GM23338 (cell line): ENCODE results near the gene SEMA5A. TPM values are rescaled to one million over a fixed set of nuclear protein-coding genes. Genes with fewer than 3 reads are reported as not detected.

ENCODE experiments used
- ATAC-seq: fragments of 200-7000 bp; cut with Tn5 transposase; 3 replicates; pipeline ENCODE4 v1.9.1; 2020
- DNase-seq: peaks from one replicate; pipeline ENCODE4 v3.0.0-alpha.2; 2015; ENCODE audit warnings: low spot score
- H2AFZ ChIP-seq: fragments of 200-600 bp; sonication (generic); 2 replicates; pipeline ENCODE4 v1.8.0; 2016; ENCODE audit warnings: antibody characterized with exemption, mild to moderate bottlenecking, moderate library complexity
- H3F3A ChIP-seq: fragments of 200-600 bp; sonication (generic); replicated peaks from 2 replicates; pipeline ENCODE4 v1.8.0; 2017; ENCODE audit warnings: antibody characterized with exemption, mixed run types, low read depth
- H3K27ac ChIP-seq: fragments of 200-600 bp; sonication (generic); 2 replicates; pipeline ENCODE4 v1.6.1; 2016; ENCODE audit warnings: low read depth
- H3K27me3 ChIP-seq: fragments of 200-600 bp; sonication (generic); 2 replicates; pipeline ENCODE4 v1.8.0; 2016; ENCODE audit warnings: mild to moderate bottlenecking, mixed run types, moderate library complexity; ENCODE audit not compliant: insufficient read depth
- H3K36me3 ChIP-seq: fragments of 200-600 bp; sonication (generic); 2 replicates; pipeline ENCODE4 v1.8.0; 2016; ENCODE audit warnings: mild to moderate bottlenecking; ENCODE audit not compliant: insufficient read depth
- H3K4me1 ChIP-seq: fragments of 200-600 bp; sonication (generic); 2 replicates; pipeline ENCODE4 v1.8.0; 2016; ENCODE audit warnings: mild to moderate bottlenecking, moderate library complexity; ENCODE audit not compliant: insufficient read depth
- H3K4me2 ChIP-seq: fragments of 200-600 bp; sonication (generic); 2 replicates; pipeline ENCODE4 v1.7.1; 2017; ENCODE audit warnings: mixed run types
- H3K4me3 ChIP-seq: fragments of 200-600 bp; sonication (generic); 2 replicates; pipeline ENCODE4 v1.6.1; 2016; ENCODE audit warnings: mixed run types
- H3K79me2 ChIP-seq: fragments of 200-600 bp; sonication (generic); replicated peaks from 2 replicates; pipeline ENCODE4 v1.8.0; 2017; ENCODE audit warnings: mild to moderate bottlenecking; ENCODE audit not compliant: insufficient read depth
- H3K9me2 ChIP-seq: fragments of 200-600 bp; sonication (generic); 2 replicates; pipeline ENCODE4 v1.8.0; 2017; ENCODE audit not compliant: insufficient read depth
- H4K20me1 ChIP-seq: fragments of 200-600 bp; sonication (generic); replicated peaks from 2 replicates; pipeline ENCODE4 v1.8.0; 2017; ENCODE audit warnings: mild to moderate bottlenecking; ENCODE audit not compliant: insufficient read depth
- H3K27ac Mint-ChIP-seq: 2 replicates; pipeline ENCODE4 v1.8.0; 2020; ENCODE audit warnings: inconsistent platforms, mild to moderate bottlenecking, moderate library complexity, mixed read lengths
- H3K27me3 Mint-ChIP-seq: 3 replicates; pipeline ENCODE4 v1.8.0; 2022; ENCODE audit warnings: low read depth, mild to moderate bottlenecking, moderate library complexity, mixed read lengths, inconsistent platforms; ENCODE audit not compliant: insufficient read depth, poor library complexity
- H3K36me3 Mint-ChIP-seq: 3 replicates; pipeline ENCODE4 v1.8.0; 2021; ENCODE audit warnings: low read depth, mild to moderate bottlenecking, inconsistent platforms, moderate library complexity, mixed read lengths
- H3K4me1 Mint-ChIP-seq: 3 replicates; pipeline ENCODE4 v1.8.0; 2020; ENCODE audit warnings: mild to moderate bottlenecking, inconsistent platforms, mixed read lengths
- H3K4me3 Mint-ChIP-seq: 3 replicates; pipeline ENCODE4 v1.8.0; 2021; ENCODE audit warnings: moderate library complexity, mild to moderate bottlenecking, inconsistent platforms, mixed read lengths
- H3K9me3 Mint-ChIP-seq: 3 replicates; pipeline ENCODE4 v1.8.0; 2020; ENCODE audit warnings: moderate library complexity, mild to moderate bottlenecking, inconsistent platforms, mixed read lengths
- ETS1 ChIP-seq: IDR thresholded peaks from 2 replicates; pipeline ENCODE4 v1.6.1; 2016; ENCODE audit warnings: antibody characterized with exemption
- EZH2phosphoT487 ChIP-seq: fragments of 200-600 bp; sonication (generic); IDR thresholded peaks from one replicate; pipeline ENCODE4 v1.8.1; 2018; ENCODE audit warnings: antibody characterized with exemption; ENCODE audit not compliant: unreplicated experiment
- NANOG ChIP-seq: IDR thresholded peaks from 2 replicates; pipeline ENCODE4 v1.6.1; 2016; ENCODE audit warnings: antibody characterized with exemption, borderline replicate concordance
- STAT1 ChIP-seq: IDR thresholded peaks from one replicate; pipeline ENCODE4 v1.6.1; 2016; ENCODE audit warnings: antibody characterized with exemption; ENCODE audit not compliant: unreplicated experiment
- ZNF331 ChIP-seq: fragments of 250-450 bp; sonication (Bioruptor Pico); IDR thresholded peaks from 2 replicates; pipeline ENCODE4 v1.5.0; 2020; ENCODE audit warnings: low read depth, mild to moderate bottlenecking, moderate library complexity
- ZNF462 ChIP-seq: fragments of 250-450 bp; sonication (Bioruptor Pico); IDR thresholded peaks from 2 replicates; pipeline ENCODE4 v1.5.0; 2020; ENCODE audit warnings: mild to moderate bottlenecking, moderate library complexity
- polyA plus RNA-seq: library from polyadenylated mRNA; unstranded; fragments of >200 nt; fragmentation: Nextera tagmentation; extraction: Ambion mirVana; gene quantifications from 2 replicates; pipeline ENCODE4 v1.2.1, GENCODE V29; 2016
- total RNA-seq: library from RNA; depleted of rRNA; stranded (reverse); fragments of >200 nt; shearing (Covaris generic); gene quantifications from 2 replicates; pipeline ENCODE4 v1.2.3, GENCODE V29; 2014
- TF ChIP-seq, protein P1 (sequence below): IDR thresholded peaks from one replicate; pipeline ENCODE4 v1.6.1; 2018; ENCODE audit warnings: antibody characterized with exemption; ENCODE audit not compliant: unreplicated experiment

Gene SEMA5A
- total and polyA plus RNA-seq, 2 experiments from 2014 or later = 2.1 to 8.1 TPM

DNA sequence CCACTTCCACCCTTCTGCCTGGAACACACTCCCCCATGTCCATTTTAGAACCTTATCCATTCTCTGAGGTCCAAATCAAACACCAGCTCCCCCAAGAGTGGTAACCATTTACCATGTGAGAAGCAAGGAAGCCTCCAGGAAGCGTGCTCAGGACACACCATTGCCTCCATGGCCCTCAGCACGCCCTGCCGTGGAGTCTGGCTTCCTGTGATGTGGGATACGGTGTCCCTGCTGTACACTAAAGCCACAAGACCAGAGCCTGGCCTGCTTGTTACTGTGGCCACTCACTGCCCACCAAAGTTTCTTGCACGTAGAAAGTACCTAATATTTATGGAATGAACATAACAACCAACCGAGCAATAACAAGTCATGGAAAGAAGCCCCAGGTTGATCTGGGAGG is 151.7 kb downstream of the SEMA5A start:
- TF ChIP-seq STAT1 = no peak
- TF ChIP-seq, protein P1, sequence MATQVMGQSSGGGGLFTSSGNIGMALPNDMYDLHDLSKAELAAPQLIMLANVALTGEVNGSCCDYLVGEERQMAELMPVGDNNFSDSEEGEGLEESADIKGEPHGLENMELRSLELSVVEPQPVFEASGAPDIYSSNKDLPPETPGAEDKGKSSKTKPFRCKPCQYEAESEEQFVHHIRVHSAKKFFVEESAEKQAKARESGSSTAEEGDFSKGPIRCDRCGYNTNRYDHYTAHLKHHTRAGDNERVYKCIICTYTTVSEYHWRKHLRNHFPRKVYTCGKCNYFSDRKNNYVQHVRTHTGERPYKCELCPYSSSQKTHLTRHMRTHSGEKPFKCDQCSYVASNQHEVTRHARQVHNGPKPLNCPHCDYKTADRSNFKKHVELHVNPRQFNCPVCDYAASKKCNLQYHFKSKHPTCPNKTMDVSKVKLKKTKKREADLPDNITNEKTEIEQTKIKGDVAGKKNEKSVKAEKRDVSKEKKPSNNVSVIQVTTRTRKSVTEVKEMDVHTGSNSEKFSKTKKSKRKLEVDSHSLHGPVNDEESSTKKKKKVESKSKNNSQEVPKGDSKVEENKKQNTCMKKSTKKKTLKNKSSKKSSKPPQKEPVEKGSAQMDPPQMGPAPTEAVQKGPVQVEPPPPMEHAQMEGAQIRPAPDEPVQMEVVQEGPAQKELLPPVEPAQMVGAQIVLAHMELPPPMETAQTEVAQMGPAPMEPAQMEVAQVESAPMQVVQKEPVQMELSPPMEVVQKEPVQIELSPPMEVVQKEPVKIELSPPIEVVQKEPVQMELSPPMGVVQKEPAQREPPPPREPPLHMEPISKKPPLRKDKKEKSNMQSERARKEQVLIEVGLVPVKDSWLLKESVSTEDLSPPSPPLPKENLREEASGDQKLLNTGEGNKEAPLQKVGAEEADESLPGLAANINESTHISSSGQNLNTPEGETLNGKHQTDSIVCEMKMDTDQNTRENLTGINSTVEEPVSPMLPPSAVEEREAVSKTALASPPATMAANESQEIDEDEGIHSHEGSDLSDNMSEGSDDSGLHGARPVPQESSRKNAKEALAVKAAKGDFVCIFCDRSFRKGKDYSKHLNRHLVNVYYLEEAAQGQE = no peak
- TF ChIP-seq EZH2phosphoT487 = no peak
- TF ChIP-seq NANOG = no peak
- TF ChIP-seq ZNF462 = no peak
- TF ChIP-seq ETS1 = no peak
- no peak for TF ChIP-seq ZNF331
- no peaks in the 10 kb centered on the region for H3K36me3 Mint-ChIP-seq
- H3K27ac Mint-ChIP-seq = no peak overlapping the region
- H3K27ac ChIP-seq = no peak overlapping the region
- H3K4me1 Mint-ChIP-seq = peaks cover 15% of the 10 kb centered on the region
- no peak for ATAC-seq
- no peaks in the 10 kb centered on the region for H3K27me3 Mint-ChIP-seq
- no peaks in the 10 kb centered on the region; the same call in 1 of the 2 replicates for H3K4me1 ChIP-seq
- H3K4me2 ChIP-seq = no peak overlapping the region
- H3K36me3 ChIP-seq = no peaks in the 10 kb centered on the region
- no peaks in the 10 kb centered on the region for H3F3A ChIP-seq
- no peak overlapping the region for H3K4me3 Mint-ChIP-seq
- H3K27me3 ChIP-seq = no peaks in the 10 kb centered on the region
- no peaks in the 10 kb centered on the region for H3K79me2 ChIP-seq
- H3K9me2 ChIP-seq = peaks cover under 1% of the 10 kb centered on the region; the same call in 1 of the 2 replicates
- no peak for DNase-seq
- no peak overlapping the region for H3K4me3 ChIP-seq
- H3K9me3 Mint-ChIP-seq = peaks cover 3% of the 10 kb centered on the region; the same call in 1 of the 3 replicates
- H4K20me1 ChIP-seq = no peaks in the 10 kb centered on the region
- no peak overlapping the region for H2AFZ ChIP-seq
